Right lobe of liver (tissue), 4 donors: Measurements from ENCODE around the gene NEURL2.

Source experiments
- POLR2A ChIP-seq: fragments of 450-650 bp; IDR thresholded peaks from one replicate; pipeline ENCODE4 v1.6.1; 2017; ENCODE audit warnings: antibody characterized with exemption, mild to moderate bottlenecking
- TF ChIP-seq, protein P1 (sequence below), 4 donors: fragments of 200-600 bp in 3 of 4; fragments of 450-650 bp in 1 of 4; IDR thresholded peaks; one replicate each; pipeline versions ENCODE4 v1.5.1 to v1.8.0; 2016 to 2022; ENCODE audit warnings: antibody characterized with exemption in 4 of 4, mild to moderate bottlenecking in 2 of 4
- donor health status: DM: no; HTN: no; CAD: no.
- donor health status: DM: no; HTN: no; CAD: no.
- donor health status: DM: no; HTN: yes; CAD: no.

DNA sequence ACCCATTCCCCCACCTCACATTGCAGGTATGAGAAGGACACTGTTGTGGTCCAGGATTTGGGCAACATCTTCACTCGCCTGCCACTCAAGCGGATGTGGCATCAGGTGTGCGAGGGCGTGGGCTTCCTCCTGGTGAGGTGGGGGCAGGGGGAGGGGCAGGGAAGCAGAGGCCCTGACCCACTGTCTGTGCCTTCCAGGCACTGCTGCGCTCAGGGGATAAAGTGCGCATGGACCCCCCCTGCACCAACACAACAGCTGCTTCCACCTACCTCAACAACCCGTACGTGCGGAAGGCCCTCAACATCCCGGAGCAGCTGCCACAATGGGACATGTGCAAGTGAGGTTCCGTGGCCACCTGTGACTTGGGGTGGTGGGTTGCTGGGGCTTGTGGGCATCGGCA is 3.8 kb upstream of the NEURL2 start:
- TF ChIP-seq, protein P1, sequence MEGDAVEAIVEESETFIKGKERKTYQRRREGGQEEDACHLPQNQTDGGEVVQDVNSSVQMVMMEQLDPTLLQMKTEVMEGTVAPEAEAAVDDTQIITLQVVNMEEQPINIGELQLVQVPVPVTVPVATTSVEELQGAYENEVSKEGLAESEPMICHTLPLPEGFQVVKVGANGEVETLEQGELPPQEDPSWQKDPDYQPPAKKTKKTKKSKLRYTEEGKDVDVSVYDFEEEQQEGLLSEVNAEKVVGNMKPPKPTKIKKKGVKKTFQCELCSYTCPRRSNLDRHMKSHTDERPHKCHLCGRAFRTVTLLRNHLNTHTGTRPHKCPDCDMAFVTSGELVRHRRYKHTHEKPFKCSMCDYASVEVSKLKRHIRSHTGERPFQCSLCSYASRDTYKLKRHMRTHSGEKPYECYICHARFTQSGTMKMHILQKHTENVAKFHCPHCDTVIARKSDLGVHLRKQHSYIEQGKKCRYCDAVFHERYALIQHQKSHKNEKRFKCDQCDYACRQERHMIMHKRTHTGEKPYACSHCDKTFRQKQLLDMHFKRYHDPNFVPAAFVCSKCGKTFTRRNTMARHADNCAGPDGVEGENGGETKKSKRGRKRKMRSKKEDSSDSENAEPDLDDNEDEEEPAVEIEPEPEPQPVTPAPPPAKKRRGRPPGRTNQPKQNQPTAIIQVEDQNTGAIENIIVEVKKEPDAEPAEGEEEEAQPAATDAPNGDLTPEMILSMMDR (IDR thresholded peaks at IDR 0.05) = no peak
- no peak for TF ChIP-seq POLR2A
